Measurements from ENCODE around the gene CIT. TPM values are rescaled to one million over a fixed set of nuclear protein-coding genes. Genes with fewer than 3 reads are reported as not detected.

CIT gene
- total RNA-seq, 2 donors from 2014 or later, result 0.95 to 2.3 TPM

- TF ChIP-seq, protein P1, sequence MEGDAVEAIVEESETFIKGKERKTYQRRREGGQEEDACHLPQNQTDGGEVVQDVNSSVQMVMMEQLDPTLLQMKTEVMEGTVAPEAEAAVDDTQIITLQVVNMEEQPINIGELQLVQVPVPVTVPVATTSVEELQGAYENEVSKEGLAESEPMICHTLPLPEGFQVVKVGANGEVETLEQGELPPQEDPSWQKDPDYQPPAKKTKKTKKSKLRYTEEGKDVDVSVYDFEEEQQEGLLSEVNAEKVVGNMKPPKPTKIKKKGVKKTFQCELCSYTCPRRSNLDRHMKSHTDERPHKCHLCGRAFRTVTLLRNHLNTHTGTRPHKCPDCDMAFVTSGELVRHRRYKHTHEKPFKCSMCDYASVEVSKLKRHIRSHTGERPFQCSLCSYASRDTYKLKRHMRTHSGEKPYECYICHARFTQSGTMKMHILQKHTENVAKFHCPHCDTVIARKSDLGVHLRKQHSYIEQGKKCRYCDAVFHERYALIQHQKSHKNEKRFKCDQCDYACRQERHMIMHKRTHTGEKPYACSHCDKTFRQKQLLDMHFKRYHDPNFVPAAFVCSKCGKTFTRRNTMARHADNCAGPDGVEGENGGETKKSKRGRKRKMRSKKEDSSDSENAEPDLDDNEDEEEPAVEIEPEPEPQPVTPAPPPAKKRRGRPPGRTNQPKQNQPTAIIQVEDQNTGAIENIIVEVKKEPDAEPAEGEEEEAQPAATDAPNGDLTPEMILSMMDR (IDR thresholded peaks at IDR 0.05), result no peak
- Histone ChIP-seq H3K9me3 (no peaks in the 10 kb centered on the region), H3K4me1 (ENCODE audit: control insufficient read depth in 1 of 2, low read depth in 2 of 2) (no peaks in the 10 kb centered on the region), H3K27me3 (replicated peaks; ENCODE audit: insufficient read depth) (no peaks in the 10 kb centered on the region), H3K36me3 (no peaks in the 10 kb centered on the region), H3K4me3 (no peak overlapping the region), H3K27ac (no peak overlapping the region)
- no peak for DNase-seq (ENCODE audit: low spot score)
- ATAC-seq (ENCODE audit: insufficient number of reproducible peaks, low FRiP score, low read depth), result no peak
Measured at GRCh38 chr12:119835068-119835467, 42.1 kb downstream of the CIT start.

- Histone ChIP-seq H3K4me3 (no peak overlapping the region), H3K27ac (no peak overlapping the region), H3K36me3 (no peaks in the 10 kb centered on the region), H3K4me1 (ENCODE audit: control insufficient read depth in 1 of 2, low read depth in 2 of 2) (no peaks in the 10 kb centered on the region), H3K9me3 (no peaks in the 10 kb centered on the region), H3K27me3 (replicated peaks; ENCODE audit: insufficient read depth) (no peaks in the 10 kb centered on the region)
- ATAC-seq (ENCODE audit: insufficient number of reproducible peaks, low FRiP score, low read depth) (no peak), DNase-seq (ENCODE audit: low spot score) (no peak)
- TF ChIP-seq, protein P1 (IDR thresholded peaks at IDR 0.05), result no peak
Measured at GRCh38 chr12:119829439-119829838, 47.7 kb downstream of the CIT start.

DNA sequence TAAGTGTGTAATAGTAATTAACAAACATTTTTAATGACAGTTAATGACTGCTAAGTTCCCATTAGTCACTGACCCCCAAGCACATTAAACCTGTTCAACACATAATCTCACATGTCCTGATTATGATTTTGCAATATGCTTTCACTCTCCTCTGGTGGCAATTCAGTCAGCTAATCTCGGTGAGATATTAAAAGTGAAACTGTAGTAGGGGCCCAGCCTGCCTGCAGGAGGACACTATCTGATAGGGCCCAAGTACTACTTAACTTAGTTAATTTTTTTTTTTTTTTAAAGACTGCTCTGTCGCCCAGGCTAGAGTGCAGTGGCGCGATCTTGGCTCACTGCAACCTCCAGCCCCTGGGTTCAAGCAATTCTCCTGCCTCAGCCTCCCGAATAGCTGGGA lies 48.8 kb downstream of the CIT start:
- Histone ChIP-seq H3K27ac (no peak overlapping the region), H3K4me1 (ENCODE audit: control insufficient read depth in 1 of 2, low read depth in 2 of 2) (no peaks in the 10 kb centered on the region), H3K36me3 (no peaks in the 10 kb centered on the region), H3K9me3 (no peaks in the 10 kb centered on the region), H3K4me3 (no peak overlapping the region), H3K27me3 (replicated peaks; ENCODE audit: insufficient read depth) (no peaks in the 10 kb centered on the region)
- DNase-seq (ENCODE audit: low spot score) (no peak), ATAC-seq (ENCODE audit: insufficient number of reproducible peaks, low FRiP score, low read depth) (no peak)
- TF ChIP-seq, protein P1 (IDR thresholded peaks at IDR 0.05), result no peak

DNA sequence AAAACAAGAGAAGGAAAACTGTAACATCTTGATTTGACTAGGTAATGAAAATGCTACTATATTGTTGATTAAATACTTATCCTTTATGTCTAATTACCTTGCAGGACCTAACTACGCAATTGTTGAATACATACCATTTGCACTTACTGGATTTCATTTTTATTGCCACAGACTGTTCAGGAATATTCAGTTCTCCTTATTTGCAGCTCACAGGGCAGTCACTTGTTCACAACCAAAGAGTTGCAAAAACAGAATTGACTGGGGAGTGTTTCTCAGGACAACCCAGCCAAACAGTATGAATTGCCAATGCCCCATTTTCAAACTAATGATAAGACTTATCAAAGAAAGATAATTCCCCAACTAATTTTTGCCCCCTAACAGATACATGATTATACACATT lies 49.4 kb downstream of the CIT start:
- H3K36me3 ChIP-seq, result no peaks in the 10 kb centered on the region
- no peaks in the 10 kb centered on the region for H3K27me3 ChIP-seq (replicated peaks; ENCODE audit: insufficient read depth)
- no peak for ATAC-seq (ENCODE audit: insufficient number of reproducible peaks, low FRiP score, low read depth)
- TF ChIP-seq, protein P1 (IDR thresholded peaks at IDR 0.05), result no peak
- H3K4me3 ChIP-seq, result no peak overlapping the region
- no peaks in the 10 kb centered on the region for H3K9me3 ChIP-seq
- H3K4me1 ChIP-seq (ENCODE audit: control insufficient read depth in 1 of 2, low read depth in 2 of 2), result no peaks in the 10 kb centered on the region
- H3K27ac ChIP-seq, result no peak overlapping the region
- no peak for DNase-seq (ENCODE audit: low spot score)

DNA sequence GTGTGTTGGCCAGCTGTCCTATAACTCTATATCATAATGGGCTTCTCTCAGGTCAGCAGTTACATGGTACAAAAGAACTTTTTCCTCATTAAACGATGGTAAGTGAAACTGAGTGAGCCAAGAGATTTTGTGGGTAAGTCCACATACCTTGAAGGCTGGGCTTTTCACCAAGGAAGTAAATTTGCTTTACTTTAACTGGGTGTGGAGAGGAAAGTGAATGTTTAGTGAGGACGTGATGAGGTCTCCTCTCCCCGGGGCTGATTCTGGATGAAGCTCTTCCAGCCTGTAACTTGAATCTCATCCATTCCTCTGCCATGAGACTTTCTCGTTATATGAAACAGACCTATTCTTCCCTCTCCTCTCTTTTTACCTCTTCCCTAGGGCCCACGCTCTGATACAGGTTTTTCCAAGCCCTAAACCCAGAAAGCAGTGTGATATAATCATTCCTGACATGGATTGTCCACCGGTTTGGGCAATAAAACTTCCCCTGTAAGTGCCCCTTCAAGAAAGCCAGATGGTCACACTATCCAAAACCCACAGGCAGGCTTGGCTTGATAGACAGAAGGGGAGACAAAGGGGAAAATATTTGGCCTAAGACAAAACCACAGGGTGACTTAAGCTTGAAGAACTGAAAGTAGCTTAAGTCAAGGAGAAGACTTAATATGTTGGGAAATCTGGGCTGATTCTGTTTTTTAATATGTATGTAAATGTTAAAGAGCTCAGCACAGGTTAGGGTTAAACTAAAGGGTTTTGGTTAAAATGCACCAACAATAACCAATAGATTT lies 50.3 kb downstream of the CIT start:
- Histone ChIP-seq H3K9me3 (no peaks in the 10 kb centered on the region), H3K4me1 (ENCODE audit: control insufficient read depth in 1 of 2, low read depth in 2 of 2) (no peaks in the 10 kb centered on the region), H3K4me3 (no peak overlapping the region), H3K27ac (no peak overlapping the region), H3K36me3 (no peaks in the 10 kb centered on the region), H3K27me3 (replicated peaks; ENCODE audit: insufficient read depth) (no peaks in the 10 kb centered on the region)
- ATAC-seq (ENCODE audit: insufficient number of reproducible peaks, low FRiP score, low read depth) (no peak), DNase-seq (ENCODE audit: low spot score) (no peak)
- TF ChIP-seq, protein P1 (IDR thresholded peaks at IDR 0.05), result no peak
